Measurements from ENCODE around the gene TMEM208. TPM values are rescaled to one million over a fixed set of nuclear protein-coding genes. Genes with fewer than 3 reads are reported as not detected.
A peak's percentile ranks its signal among the peaks of the same experiment; 100 is the strongest.

Gene TMEM208
- total and polyA plus RNA-seq, 2 experiments from 2014 or later, result 47.5 to 181 TPM

- no peak overlapping the region for H3K4me2 ChIP-seq
- H3K27ac ChIP-seq, result peak overlapping the region; percentile 93
- H3K4me1 ChIP-seq (ENCODE audit: insufficient read depth), result peaks cover 24% of the 10 kb centered on the region
- no peaks in the 10 kb centered on the region for H4K20me1 ChIP-seq (ENCODE audit: insufficient read depth, poor library complexity, severe bottlenecking)
- WGBS (ENCODE audit: low lambda C conversion rate, missing lambda C conversion rate), result 91% methylated on average over 4 of the region's 4 CpGs
- no peaks in the 10 kb centered on the region for H3K9me2 ChIP-seq (replicated peaks; ENCODE audit: insufficient read depth)
- no peaks in the 10 kb centered on the region for H3K36me3 ChIP-seq (replicated peaks; ENCODE audit: insufficient read depth, low read depth)
- H3K79me2 ChIP-seq, result peaks cover 16% of the 10 kb centered on the region
- H3K9me3 ChIP-seq (ENCODE audit: low read depth), result no peaks in the 10 kb centered on the region
- no peaks in the 10 kb centered on the region for H3K27me3 ChIP-seq
- no peak for DNase-seq (ENCODE audit: low spot score)
- TF ChIP-seq EZH2phosphoT487 (IDR thresholded peaks at IDR 0.05; ENCODE audit: low read depth, severe bottlenecking, unreplicated experiment) (no peak), EZH2 (IDR thresholded peaks at IDR 0.05; ENCODE audit: borderline replicate concordance) (no peak)
- TF ChIP-seq, protein P1, sequence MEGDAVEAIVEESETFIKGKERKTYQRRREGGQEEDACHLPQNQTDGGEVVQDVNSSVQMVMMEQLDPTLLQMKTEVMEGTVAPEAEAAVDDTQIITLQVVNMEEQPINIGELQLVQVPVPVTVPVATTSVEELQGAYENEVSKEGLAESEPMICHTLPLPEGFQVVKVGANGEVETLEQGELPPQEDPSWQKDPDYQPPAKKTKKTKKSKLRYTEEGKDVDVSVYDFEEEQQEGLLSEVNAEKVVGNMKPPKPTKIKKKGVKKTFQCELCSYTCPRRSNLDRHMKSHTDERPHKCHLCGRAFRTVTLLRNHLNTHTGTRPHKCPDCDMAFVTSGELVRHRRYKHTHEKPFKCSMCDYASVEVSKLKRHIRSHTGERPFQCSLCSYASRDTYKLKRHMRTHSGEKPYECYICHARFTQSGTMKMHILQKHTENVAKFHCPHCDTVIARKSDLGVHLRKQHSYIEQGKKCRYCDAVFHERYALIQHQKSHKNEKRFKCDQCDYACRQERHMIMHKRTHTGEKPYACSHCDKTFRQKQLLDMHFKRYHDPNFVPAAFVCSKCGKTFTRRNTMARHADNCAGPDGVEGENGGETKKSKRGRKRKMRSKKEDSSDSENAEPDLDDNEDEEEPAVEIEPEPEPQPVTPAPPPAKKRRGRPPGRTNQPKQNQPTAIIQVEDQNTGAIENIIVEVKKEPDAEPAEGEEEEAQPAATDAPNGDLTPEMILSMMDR (IDR thresholded peaks at IDR 0.05; ENCODE audit: poor library complexity), result no peak
- no peak overlapping the region for H3K4me3 ChIP-seq
- no peak overlapping the region for H2AFZ ChIP-seq
Observed at GRCh38 chr16:67242138-67242730, 15.3 kb downstream of the TMEM208 start.

- 94% methylated on average over 4 of the region's 4 CpGs for WGBS (ENCODE audit: low lambda C conversion rate, missing lambda C conversion rate)
- Histone ChIP-seq H3K4me3 (no peak overlapping the region), H3K36me3 (replicated peaks; ENCODE audit: insufficient read depth, low read depth) (no peaks in the 10 kb centered on the region), H3K9me3 (ENCODE audit: low read depth) (no peaks in the 10 kb centered on the region), H3K4me1 (ENCODE audit: insufficient read depth) (peaks cover 33% of the 10 kb centered on the region), H3K27ac (no peak overlapping the region), H2AFZ (no peak overlapping the region), H4K20me1 (ENCODE audit: insufficient read depth, poor library complexity, severe bottlenecking) (no peaks in the 10 kb centered on the region), H3K4me2 (no peak overlapping the region), H3K9me2 (replicated peaks; ENCODE audit: insufficient read depth) (no peaks in the 10 kb centered on the region), H3K79me2 (peaks cover 16% of the 10 kb centered on the region), H3K27me3 (peaks cover 6% of the 10 kb centered on the region)
- DNase-seq (ENCODE audit: low spot score), result no peak
- no peak for TF ChIP-seq EZH2 (IDR thresholded peaks at IDR 0.05; ENCODE audit: borderline replicate concordance)
- TF ChIP-seq EZH2phosphoT487 (IDR thresholded peaks at IDR 0.05; ENCODE audit: low read depth, severe bottlenecking, unreplicated experiment), result no peak
- TF ChIP-seq, protein P1 (IDR thresholded peaks at IDR 0.05; ENCODE audit: poor library complexity), result no peak
Observed at GRCh38 chr16:67243481-67243880, 16.6 kb downstream of the TMEM208 start.

GRCh38 chr16:67244387-67245185 is 17.7 kb downstream of the TMEM208 start:
- DNase-seq (ENCODE audit: low spot score), result peak; percentile 55
- 63% methylated on average over 5 of the region's 5 CpGs for WGBS (ENCODE audit: low lambda C conversion rate, missing lambda C conversion rate)
- peaks cover 16% of the 10 kb centered on the region for H3K79me2 ChIP-seq
- H3K9me3 ChIP-seq (ENCODE audit: low read depth), result no peaks in the 10 kb centered on the region
- H3K4me2 ChIP-seq, result no peak overlapping the region
- no peak overlapping the region for H2AFZ ChIP-seq
- H3K4me1 ChIP-seq (ENCODE audit: insufficient read depth), result peaks cover 38% of the 10 kb centered on the region
- peaks cover 15% of the 10 kb centered on the region for H3K27me3 ChIP-seq
- no peaks in the 10 kb centered on the region for H3K9me2 ChIP-seq (replicated peaks; ENCODE audit: insufficient read depth)
- no peaks in the 10 kb centered on the region for H4K20me1 ChIP-seq (ENCODE audit: insufficient read depth, poor library complexity, severe bottlenecking)
- TF ChIP-seq EZH2phosphoT487 (IDR thresholded peaks at IDR 0.05; ENCODE audit: low read depth, severe bottlenecking, unreplicated experiment), result no peak
- H3K4me3 ChIP-seq, result no peak overlapping the region
- H3K36me3 ChIP-seq (replicated peaks; ENCODE audit: insufficient read depth, low read depth), result no peaks in the 10 kb centered on the region
- peak overlapping the region; percentile 23 for H3K27ac ChIP-seq

- peaks cover 21% of the 10 kb centered on the region for H3K27me3 ChIP-seq
- no peaks in the 10 kb centered on the region for H3K36me3 ChIP-seq (replicated peaks; ENCODE audit: insufficient read depth, low read depth)
- no peak for DNase-seq (ENCODE audit: low spot score)
- H3K4me3 ChIP-seq, result no peak overlapping the region
- no peaks in the 10 kb centered on the region for H3K9me2 ChIP-seq (replicated peaks; ENCODE audit: insufficient read depth)
- no peaks in the 10 kb centered on the region for H3K9me3 ChIP-seq (ENCODE audit: low read depth)
- no peaks in the 10 kb centered on the region for H4K20me1 ChIP-seq (ENCODE audit: insufficient read depth, poor library complexity, severe bottlenecking)
- 74% methylated on average over 4 of the region's 4 CpGs for WGBS (ENCODE audit: low lambda C conversion rate, missing lambda C conversion rate)
- TF ChIP-seq EZH2phosphoT487 (IDR thresholded peaks at IDR 0.05; ENCODE audit: low read depth, severe bottlenecking, unreplicated experiment), result no peak
- H2AFZ ChIP-seq, result no peak overlapping the region
- peak overlapping the region; percentile 91 for H3K27ac ChIP-seq
- H3K4me2 ChIP-seq, result peak overlapping the region; percentile 99
- H3K79me2 ChIP-seq, result peaks cover 16% of the 10 kb centered on the region
- peaks cover 38% of the 10 kb centered on the region for H3K4me1 ChIP-seq (ENCODE audit: insufficient read depth)
Observed at GRCh38 chr16:67245186-67245585, 18.3 kb downstream of the TMEM208 start.

Measured in hepatocyte (in vitro differentiated cells).